ENCODE data around the gene CCSER2.

GRCh38 chr10:84493951-84494848, 165.8 kb downstream of the CCSER2 start:
- no peak for TF ChIP-seq CTCF (IDR thresholded peaks at IDR 0.05)
- no peak for TF ChIP-seq RFX5 (IDR thresholded peaks at IDR 0.05; ENCODE audit: low read length)
- no peak for TF ChIP-seq USF1 (IDR thresholded peaks at IDR 0.05; ENCODE audit: borderline replicate concordance, low read depth)
- no peak for TF ChIP-seq YY1 (IDR thresholded peaks at IDR 0.05; ENCODE audit: low read depth)
- peak in 1 of 2 experiments; percentile 47; a peak in 1 of 4 replicates for TF ChIP-seq EP300 (IDR thresholded peaks at IDR 0.05; ENCODE audit: borderline replicate concordance in 1 of 2, low read depth in 1 of 2, low read length in 1 of 2)
- no peak for TF ChIP-seq FOXM1 (IDR thresholded peaks at IDR 0.05; ENCODE audit: low read depth)

All from SK-N-SH (cell line).